Mucosa of descending colon (tissue), 3 donors: Measurements from ENCODE around the gene DLGAP5. TPM values are rescaled to one million over a fixed set of nuclear protein-coding genes. Genes with fewer than 3 reads are reported as not detected.

Experiments
- ATAC-seq: fragments of 200-7000 bp; cut with Tn5 transposase; one replicate; pipeline ENCODE4 v1.9.1; 2020; ENCODE audit warnings: mild to moderate bottlenecking, moderate library complexity
- DNase-seq, 3 donors: peaks; one replicate each; pipeline ENCODE4 v3.0.0-alpha.2; 2020
- H3K36me3 ChIP-seq: fragments of 200-600 bp; one replicate; pipeline ENCODE4 v1.8.0; 2021; ENCODE audit warnings: low read depth, mild to moderate bottlenecking
- H3K4me1 ChIP-seq: fragments of 200-600 bp; one replicate; pipeline ENCODE4 v1.8.0; 2021; ENCODE audit warnings: low read depth, mild to moderate bottlenecking
- H3K4me3 ChIP-seq: fragments of 200-600 bp; one replicate; pipeline ENCODE4 v1.8.0; 2021; ENCODE audit warnings: mild to moderate bottlenecking
- H3K9me3 ChIP-seq: fragments of 200-600 bp; one replicate; pipeline ENCODE4 v1.8.0; 2021; ENCODE audit warnings: mild to moderate bottlenecking
- CTCF ChIP-seq: fragments of 200-600 bp; IDR thresholded peaks from one replicate; pipeline ENCODE4 v1.8.0; 2022; ENCODE audit warnings: antibody characterized with exemption, mild to moderate bottlenecking
- intact Hi-C, 2 donors: fragments of 100-400 bp; cut with DNase I in 1 of 2; cut with micrococcal nuclease in 1 of 2; formaldehyde crosslinking; loops; one replicate each; pipeline versions ENCODE4 v1.11.0 to v1.11.1; 2022; cut with DNase I, micrococcal nuclease
- total RNA-seq, 3 donors: library from RNA; stranded (reverse); fragmentation: NEBNext Ultra II Directional in 2 of 3; extraction: Animal tissue kit (Norgen Biotek cat#: 25700) in 2 of 3; gene quantifications; one replicate each; pipeline versions ENCODE4 v1.2.1 to v1.2.4, GENCODE V29; 2021 to 2023
- donor health status: DM: no; HTN: no; CAD: no; lungs with moderate emphysema.
- donor health status: DM: no; HTN: no; CAD: no.
- donor health status: DM: no; HTN: yes; CAD: no.

The DLGAP5 gene
- total RNA-seq, 3 donors from 2014 or later, result 2.0 to 13.7 (median 3.3) TPM

- Histone ChIP-seq H3K4me1 (no peaks in the 10 kb centered on the region), H3K9me3 (no peaks in the 10 kb centered on the region), H3K36me3 (no peaks in the 10 kb centered on the region), H3K4me3 (no peak overlapping the region)
- no peak for DNase-seq
- no peak for ATAC-seq
- intact Hi-C loops, result no loop called here
- no peak for TF ChIP-seq CTCF
These were observed 7.4 kb upstream of the DLGAP5 start for GRCh38 chr14:55198749-55199148.

- Histone ChIP-seq H3K4me3 (no peak overlapping the region), H3K9me3 (no peaks in the 10 kb centered on the region), H3K36me3 (no peaks in the 10 kb centered on the region), H3K4me1 (peaks cover 8% of the 10 kb centered on the region)
- intact Hi-C loops, result no loop called here
- no peak for TF ChIP-seq CTCF
- ATAC-seq (no peak), DNase-seq (no peak)
These were observed 3.4 kb upstream of the DLGAP5 start for GRCh38 chr14:55194656-55195355.

GRCh38 chr14:55192054-55192621 is 753 bp upstream of the DLGAP5 start:
- TF ChIP-seq CTCF, result no peak
- intact Hi-C loops, result no loop called here
- H3K9me3 ChIP-seq, result no peaks in the 10 kb centered on the region
- H3K4me1 ChIP-seq, result peaks cover 8% of the 10 kb centered on the region
- H3K36me3 ChIP-seq, result no peaks in the 10 kb centered on the region
- H3K4me3 ChIP-seq, result no peak overlapping the region
- no peak for ATAC-seq
- DNase-seq, result no peak

DNA sequence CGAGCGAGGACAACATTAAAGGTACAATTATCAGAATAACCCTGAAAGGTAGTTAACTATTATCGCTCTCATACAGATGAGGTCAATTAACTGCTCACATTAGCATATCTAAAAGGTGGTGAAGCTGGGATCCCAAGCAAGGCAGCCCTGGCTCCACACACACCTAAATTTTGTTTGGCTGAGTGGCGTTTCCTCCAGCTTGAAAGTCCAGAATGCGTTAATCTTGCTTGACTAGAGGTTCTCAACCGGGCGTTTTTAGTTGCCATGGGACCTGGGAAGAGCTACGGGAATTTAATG is 531 bp downstream of the DLGAP5 start:
- peaks cover 8% of the 10 kb centered on the region for H3K4me1 ChIP-seq
- DNase-seq, result no peak
- intact Hi-C loops, result no loop called here
- no peaks in the 10 kb centered on the region for H3K9me3 ChIP-seq
- H3K36me3 ChIP-seq, result no peaks in the 10 kb centered on the region
- no peak for ATAC-seq
- no peak for TF ChIP-seq CTCF
- no peak overlapping the region for H3K4me3 ChIP-seq

GRCh38 chr14:55188686-55189295 is 2.6 kb downstream of the DLGAP5 start:
- no peak for TF ChIP-seq CTCF
- Histone ChIP-seq H3K36me3 (no peaks in the 10 kb centered on the region), H3K9me3 (no peaks in the 10 kb centered on the region), H3K4me3 (no peak overlapping the region), H3K4me1 (peaks cover 8% of the 10 kb centered on the region)
- intact Hi-C loops, result no loop called here
- ATAC-seq, result no peak
- DNase-seq, result no peak
